GM21515 (cell line): ENCODE measurements around the gene DENND1B.
"Not testable (repeated sequence)": the region's sequence is repeated elsewhere in the genome, so short reads cannot be mapped to it uniquely, and the experiment has no call there.

Experiments used
- ATAC-seq: cut with Tn5 transposase; IDR thresholded peaks from one replicate; pipeline ENCODE4 v1.9.1; 2021; ENCODE audit not compliant: unreplicated experiment

Gene DENND1B

GRCh38 chr1:197752652-197753164 is 22.6 kb downstream of the DENND1B start:
- ATAC-seq, result not testable (repeated sequence)

- no peak for ATAC-seq
Observed at GRCh38 chr1:197750366-197750765, 24.9 kb downstream of the DENND1B start.

GRCh38 chr1:197745911-197746310 is 29.4 kb downstream of the DENND1B start:
- no peak for ATAC-seq

- ATAC-seq, result no peak
Observed at GRCh38 chr1:197744979-197745378, 30.3 kb downstream of the DENND1B start.

GRCh38 chr1:197743578-197743977 is 31.7 kb downstream of the DENND1B start:
- no peak for ATAC-seq

- ATAC-seq, result no peak
Observed at GRCh38 chr1:197740992-197741391, 34.3 kb downstream of the DENND1B start.

GRCh38 chr1:197738927-197739326 is 36.4 kb downstream of the DENND1B start:
- ATAC-seq, result no peak

- ATAC-seq, result no peak
Observed at GRCh38 chr1:197737916-197738315, 37.4 kb downstream of the DENND1B start.

- ATAC-seq, result no peak
Observed at GRCh38 chr1:197736685-197737084, 38.6 kb downstream of the DENND1B start.

GRCh38 chr1:197735461-197735860 is 39.8 kb downstream of the DENND1B start:
- ATAC-seq, result no peak

GRCh38 chr1:197733324-197733723 is 42.0 kb downstream of the DENND1B start:
- ATAC-seq, result no peak

GRCh38 chr1:197732187-197732586 is 43.1 kb downstream of the DENND1B start:
- no peak for ATAC-seq

GRCh38 chr1:197731449-197731848 is 43.8 kb downstream of the DENND1B start:
- ATAC-seq, result no peak

GRCh38 chr1:197725976-197726375 is 49.3 kb downstream of the DENND1B start:
- no peak for ATAC-seq

- no peak for ATAC-seq
Observed at GRCh38 chr1:197725044-197725443, 50.2 kb downstream of the DENND1B start.

GRCh38 chr1:197715806-197716205 is 59.5 kb downstream of the DENND1B start:
- no peak for ATAC-seq

GRCh38 chr1:197706601-197707000 is 68.7 kb downstream of the DENND1B start:
- ATAC-seq, result no peak

GRCh38 chr1:197705941-197706340 is 69.3 kb downstream of the DENND1B start:
- no peak for ATAC-seq

- ATAC-seq, result not testable (repeated sequence)
Observed at GRCh38 chr1:197700688-197701087, 74.6 kb downstream of the DENND1B start.

GRCh38 chr1:197696372-197696771 is 78.9 kb downstream of the DENND1B start:
- no peak for ATAC-seq

GRCh38 chr1:197695961-197696360 is 79.3 kb downstream of the DENND1B start:
- no peak for ATAC-seq

- no peak for ATAC-seq
Observed at GRCh38 chr1:197692965-197693364, 82.3 kb downstream of the DENND1B start.

GRCh38 chr1:197691816-197692215 is 83.5 kb downstream of the DENND1B start:
- ATAC-seq, result no peak

GRCh38 chr1:197690074-197690473 is 85.2 kb downstream of the DENND1B start:
- no peak for ATAC-seq
